Stimulated activated CD4-positive, alpha-beta T cell treated with anti-CD3 and anti-CD28 coated beads, Interleukin-12 subunit alpha, Interleukin-12 subunit beta, amount 100 ng/mL, for 24 hours (primary cell): Measurements from ENCODE around the gene LAMA3.

ENCODE experiments used
- DNase-seq, 2 experiments: peaks; one replicate each; pipeline ENCODE4 v3.0.0-alpha.2; 2020; ENCODE audit warnings: low read depth in 2 of 2

LAMA3 gene

DNA sequence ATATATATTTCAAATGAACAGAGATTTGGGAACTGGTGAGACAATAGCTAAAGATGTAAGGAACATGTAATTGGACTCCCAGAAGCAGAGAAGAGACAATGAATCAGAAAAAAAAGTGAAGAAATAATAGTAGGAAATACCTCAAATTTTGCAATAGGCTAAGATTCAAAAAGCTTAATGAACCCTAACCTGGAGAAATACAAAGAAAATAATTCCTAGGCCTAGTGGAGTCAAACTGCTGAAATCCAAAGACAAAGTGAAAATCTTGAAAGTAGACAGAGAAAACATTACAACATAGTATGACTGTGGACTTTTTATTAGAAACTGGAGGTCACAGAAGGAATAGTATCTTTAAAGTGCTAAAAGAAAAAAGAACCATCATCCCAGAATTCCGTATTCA is 76.7 kb downstream of the LAMA3 start:
- no peak for DNase-seq

GRCh38 chr18:23772327-23773024 is 83.2 kb downstream of the LAMA3 start:
- no peak for DNase-seq

DNA sequence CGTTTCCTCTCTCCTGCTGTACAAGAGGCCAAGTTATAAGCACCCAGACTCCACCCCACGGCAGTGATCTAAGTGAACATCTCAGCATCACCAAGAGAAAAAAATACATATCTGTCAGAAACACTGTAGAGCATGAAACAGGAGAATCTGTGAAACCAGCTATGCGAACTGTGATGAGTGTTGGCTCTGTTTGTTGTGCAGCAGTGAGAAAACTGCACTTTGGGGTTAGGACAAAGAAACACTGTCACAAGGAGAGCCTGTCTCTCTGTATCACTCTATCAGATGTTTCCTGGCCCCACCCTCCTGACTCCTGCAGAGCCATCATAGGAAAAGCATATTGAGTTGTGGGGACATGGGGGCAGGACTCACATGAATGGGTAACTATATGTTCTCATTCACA is 87.1 kb downstream of the LAMA3 start:
- no peak for DNase-seq

- DNase-seq = no peak
Observed at GRCh38 chr18:23778828-23779227, 89.6 kb downstream of the LAMA3 start.

DNA sequence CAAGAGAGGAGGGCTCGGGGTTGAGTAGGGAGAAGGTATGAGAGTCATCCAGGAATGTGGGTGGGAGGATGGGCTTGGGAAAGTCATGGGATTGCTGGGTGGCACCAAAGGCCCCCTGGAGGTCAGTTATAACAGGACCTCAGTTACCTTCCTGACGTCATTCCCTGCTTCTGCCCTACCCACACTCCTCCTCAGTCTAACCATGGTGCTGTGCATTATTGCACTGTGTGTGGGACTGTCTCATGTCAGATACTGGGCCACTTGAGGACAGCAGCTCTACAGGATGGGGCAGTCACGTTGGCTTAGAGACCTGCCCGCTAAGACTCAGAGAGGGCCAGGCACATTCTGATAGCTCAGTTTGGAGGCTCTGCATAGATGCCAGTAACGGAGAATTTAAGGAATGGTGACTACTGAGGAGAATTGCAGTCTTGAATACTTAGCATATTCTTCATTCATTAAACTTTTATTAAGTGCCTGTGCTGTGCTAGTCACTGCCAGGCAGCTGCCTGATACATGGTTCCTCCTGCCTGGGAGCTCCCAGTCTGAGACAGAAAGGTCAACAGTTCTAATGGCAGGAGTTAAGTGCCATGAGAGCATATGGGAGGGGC is 90.5 kb downstream of the LAMA3 start:
- no peak for DNase-seq

DNA sequence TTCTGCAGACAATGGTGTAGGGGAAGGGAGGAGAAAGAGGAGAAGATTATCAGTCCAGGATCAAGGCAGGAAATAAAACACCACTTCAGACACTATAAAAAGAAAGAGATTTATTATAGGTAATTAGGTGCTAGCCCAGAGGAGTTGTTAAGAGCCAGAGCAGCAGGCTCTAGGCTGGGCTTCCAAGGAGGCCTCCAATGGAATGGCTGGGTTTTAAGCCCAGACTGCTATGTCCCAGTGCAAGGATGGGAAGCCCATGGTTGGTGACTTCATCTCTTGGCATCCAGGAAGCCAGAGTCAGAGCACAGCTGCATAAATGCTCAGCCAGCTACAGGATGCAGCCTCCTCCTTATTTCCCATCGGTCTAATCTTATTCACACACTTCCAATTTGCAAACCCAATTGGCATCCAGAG is 95.6 kb downstream of the LAMA3 start:
- no peak for DNase-seq

GRCh38 chr18:23793051-23793450 is 103.8 kb downstream of the LAMA3 start:
- DNase-seq = no peak

GRCh38 chr18:23793985-23794867 is 105.0 kb downstream of the LAMA3 start:
- no peak for DNase-seq

DNA sequence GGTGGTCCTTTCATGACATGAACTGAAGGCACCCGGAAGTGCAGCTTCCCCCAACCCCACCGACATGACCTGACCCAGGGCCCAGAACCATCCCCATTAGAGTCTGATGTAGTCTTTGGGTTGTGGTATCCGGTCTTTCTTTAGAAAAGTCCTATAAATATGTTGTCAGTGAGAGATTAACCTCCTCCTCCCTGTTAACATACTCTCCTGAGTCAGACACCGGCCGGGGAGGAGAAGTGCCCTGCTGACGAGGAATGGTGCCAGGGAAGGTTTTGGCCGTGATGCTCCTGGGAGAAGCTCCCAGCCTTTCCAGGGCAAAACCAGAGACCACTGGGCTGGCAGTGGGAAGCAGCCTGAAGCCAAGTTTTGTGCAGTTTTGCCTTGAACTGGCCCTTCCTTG is 109.0 kb downstream of the LAMA3 start:
- no peak for DNase-seq

DNA sequence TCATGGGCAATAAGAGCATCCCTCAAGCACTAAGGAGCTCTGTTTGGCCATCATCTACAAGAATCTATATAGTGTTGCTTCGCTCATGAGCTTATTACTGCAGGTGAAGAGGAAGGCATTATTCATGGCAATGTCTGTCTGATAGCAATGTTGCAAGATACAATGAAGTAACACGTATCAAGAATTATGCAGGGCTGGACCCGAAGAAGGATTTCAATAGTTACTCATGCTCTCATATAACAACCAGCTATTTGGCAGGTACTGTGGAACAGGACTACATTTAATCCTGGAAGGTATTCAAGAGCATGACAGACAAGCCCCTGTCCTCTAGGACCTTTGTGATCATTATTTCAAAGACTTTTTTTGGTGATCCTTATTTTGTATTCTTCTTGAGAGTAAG is 109.6 kb downstream of the LAMA3 start:
- DNase-seq = no peak

GRCh38 chr18:23799540-23799939 is 110.3 kb downstream of the LAMA3 start:
- DNase-seq = no peak

DNA sequence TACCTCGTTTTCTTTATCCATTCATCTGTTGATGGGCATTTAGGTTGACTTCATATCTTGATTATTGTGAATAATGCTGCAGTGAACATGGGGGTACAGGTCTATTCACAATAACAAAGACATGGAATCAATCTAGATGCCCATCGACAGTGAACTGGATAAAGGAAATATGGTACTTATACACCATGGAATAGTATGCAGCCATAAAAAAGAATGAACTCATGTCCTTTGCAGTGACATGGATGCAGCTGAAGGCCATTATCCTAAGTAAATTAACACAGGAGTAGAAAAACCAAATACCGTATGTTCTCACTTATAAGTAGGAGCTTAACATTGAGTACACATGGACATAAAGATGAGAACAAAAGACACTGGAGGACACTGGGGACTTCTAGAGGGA is 111.6 kb downstream of the LAMA3 start:
- no peak for DNase-seq

GRCh38 chr18:23802817-23803216 is 113.6 kb downstream of the LAMA3 start:
- no peak for DNase-seq

DNA sequence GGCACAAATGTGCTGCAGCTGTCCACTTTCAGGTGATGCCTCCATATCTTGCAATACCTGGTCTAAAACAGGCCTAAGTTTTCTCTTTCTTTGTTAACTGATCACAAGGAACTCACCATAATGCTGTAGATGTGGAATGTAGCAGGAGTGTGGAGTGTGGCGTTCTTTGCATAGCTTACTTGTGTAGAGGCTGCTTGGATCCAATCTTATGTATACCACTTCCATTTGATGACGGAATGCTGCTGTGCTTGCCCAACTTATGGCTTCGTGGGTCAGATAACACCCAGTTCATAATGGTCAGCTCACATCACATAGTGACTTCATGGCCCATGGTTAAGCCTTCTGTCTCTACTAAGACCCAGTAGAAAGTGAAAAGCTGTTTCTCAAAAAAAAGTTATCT is 114.5 kb downstream of the LAMA3 start:
- no peak for DNase-seq

GRCh38 chr18:23805898-23806297 is 116.6 kb downstream of the LAMA3 start:
- no peak for DNase-seq

GRCh38 chr18:23809415-23809814 is 120.2 kb downstream of the LAMA3 start:
- DNase-seq = no peak

DNA sequence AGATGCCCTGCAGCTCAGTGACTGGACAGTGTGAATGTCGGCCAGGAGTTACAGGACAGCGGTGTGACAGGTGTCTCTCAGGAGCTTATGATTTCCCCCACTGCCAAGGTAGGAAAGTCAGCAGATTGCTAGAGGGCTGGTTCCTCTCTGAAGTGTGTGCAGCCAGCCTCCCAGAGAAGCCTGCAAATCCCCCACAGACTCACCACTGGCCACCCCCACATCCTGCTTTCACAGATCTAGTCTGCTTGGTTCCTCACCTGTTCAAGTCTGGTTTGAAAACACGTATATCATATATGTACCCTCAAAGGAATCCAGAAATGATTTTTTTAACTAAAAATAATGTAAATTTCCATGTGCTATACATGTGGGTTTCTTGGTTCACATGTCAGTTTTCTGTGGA is 121.1 kb downstream of the LAMA3 start:
- DNase-seq = no peak

GRCh38 chr18:23811176-23811575 is 121.9 kb downstream of the LAMA3 start:
- no peak for DNase-seq

- no peak for DNase-seq
Observed at GRCh38 chr18:23812546-23813440, 123.5 kb downstream of the LAMA3 start.

GRCh38 chr18:23814991-23815614 is 125.8 kb downstream of the LAMA3 start:
- DNase-seq = no peak

- DNase-seq = no peak
Observed at GRCh38 chr18:23816021-23816420, 126.8 kb downstream of the LAMA3 start.
